GM12801 (cell line): ENCODE measurements around the gene PREP.

ENCODE experiments used
- CTCF ChIP-seq: IDR thresholded peaks from one replicate; pipeline ENCODE4 v1.5.1; 2011; ENCODE audit warnings: control low read depth; ENCODE audit not compliant: insufficient read length; ENCODE audit errors: extremely low read depth

PREP gene

GRCh38 chr6:105402939-105403935, at the start of gene PREP:
Gene PREP (minus strand): TSS chr6:105403082. CDS start chr6:105402891, 191 bp downstream.
- no peak for TF ChIP-seq CTCF

- no peak for TF ChIP-seq CTCF
These were observed 49.5 kb upstream of the PREP start for GRCh38 chr6:105452376-105452775.

- no peak for TF ChIP-seq CTCF
These were observed 47.0 kb upstream of the PREP start for GRCh38 chr6:105449756-105450390.

GRCh38 chr6:105445481-105445880, 42.6 kb upstream of the PREP start:
- no peak for TF ChIP-seq CTCF

GRCh38 chr6:105443941-105444340, 41.1 kb upstream of the PREP start:
- no peak for TF ChIP-seq CTCF

GRCh38 chr6:105442369-105442768, 39.5 kb upstream of the PREP start:
- TF ChIP-seq CTCF, result no peak

GRCh38 chr6:105437236-105437635, 34.4 kb upstream of the PREP start:
- TF ChIP-seq CTCF, result no peak
